ENCODE results near the gene MMP19.
"Not testable (repeated sequence)": the region's sequence is repeated elsewhere in the genome, so short reads cannot be mapped to it uniquely, and the experiment has no call there.

Gene MMP19

GRCh38 chr12:55839345-55840140 lies 3.2 kb downstream of the MMP19 start:
- H3K4me1 ChIP-seq, result no peaks in the 10 kb centered on the region
- no peak for TF ChIP-seq CTCF (IDR thresholded peaks at IDR 0.05; ENCODE audit: low read depth, low read length)
- DNase-seq, result no peak
- no peak overlapping the region for H3K4me3 ChIP-seq (ENCODE audit: low read depth, low read length)
- H3K27me3 ChIP-seq, result no peaks in the 10 kb centered on the region
- no peaks in the 10 kb centered on the region for H3K9me3 ChIP-seq
- H3K36me3 ChIP-seq, result no peaks in the 10 kb centered on the region

- Histone ChIP-seq H3K4me1 (no peaks in the 10 kb centered on the region), H3K9me3 (no peaks in the 10 kb centered on the region), H3K36me3 (no peaks in the 10 kb centered on the region), H3K4me3 (ENCODE audit: low read depth, low read length) (no peak overlapping the region), H3K27me3 (no peaks in the 10 kb centered on the region)
- no peak for DNase-seq
- TF ChIP-seq CTCF (IDR thresholded peaks at IDR 0.05; ENCODE audit: low read depth, low read length), result no peak
Measured at GRCh38 chr12:55838361-55838760, 4.4 kb downstream of the MMP19 start.

- H3K9me3 ChIP-seq; H3K27me3 ChIP-seq; H3K4me3 ChIP-seq (ENCODE audit: low read depth, low read length); H3K36me3 ChIP-seq; DNase-seq; H3K4me1 ChIP-seq: not testable (repeated sequence)
Measured at GRCh38 chr12:55834400-55834799, 8.3 kb downstream of the MMP19 start.

- Histone ChIP-seq H3K27me3 (no peaks in the 10 kb centered on the region), H3K4me3 (ENCODE audit: low read depth, low read length) (no peak overlapping the region), H3K36me3 (peaks cover 2% of the 10 kb centered on the region; the same call in 1 of the 2 replicates), H3K4me1 (no peaks in the 10 kb centered on the region; the same call in 1 of the 2 replicates), H3K9me3 (no peaks in the 10 kb centered on the region)
- DNase-seq, result no peak
- no peak for TF ChIP-seq CTCF (IDR thresholded peaks at IDR 0.05; ENCODE audit: low read depth, low read length)
Measured at GRCh38 chr12:55833056-55833455, 9.7 kb downstream of the MMP19 start.

- H3K27me3 ChIP-seq, result no peaks in the 10 kb centered on the region
- no peaks in the 10 kb centered on the region for H3K9me3 ChIP-seq
- peak overlapping the region; percentile 80 for H3K4me3 ChIP-seq (ENCODE audit: low read depth, low read length)
- TF ChIP-seq CTCF (IDR thresholded peaks at IDR 0.05; ENCODE audit: low read depth, low read length), result no peak
- no peaks in the 10 kb centered on the region; the same call in 1 of the 2 replicates for H3K4me1 ChIP-seq
- DNase-seq, result no peak
- peaks cover 11% of the 10 kb centered on the region; the same call in 1 of the 2 replicates for H3K36me3 ChIP-seq
Measured at GRCh38 chr12:55831447-55831815, 11.3 kb downstream of the MMP19 start.

- Histone ChIP-seq H3K4me3 (ENCODE audit: low read depth, low read length) (peak overlapping the region; percentile 80), H3K9me3 (no peaks in the 10 kb centered on the region), H3K36me3 (peaks cover 11% of the 10 kb centered on the region; the same call in 1 of the 2 replicates), H3K4me1 (no peaks in the 10 kb centered on the region; the same call in 1 of the 2 replicates), H3K27me3 (no peaks in the 10 kb centered on the region)
- TF ChIP-seq CTCF (IDR thresholded peaks at IDR 0.05; ENCODE audit: low read depth, low read length), result no peak
- peak; percentile 71 for DNase-seq
Measured at GRCh38 chr12:55830601-55831446, 11.9 kb downstream of the MMP19 start.
